SK-N-SH (cell line): Measurements from ENCODE around the gene DMKN. TPM values are rescaled to one million over a fixed set of nuclear protein-coding genes. Genes with fewer than 3 reads are reported as not detected.

ENCODE experiments used
- CTCF ChIA-PET: fragments of 300-600, 350-600 bp; formaldehyde crosslinking; extraction: SDS; loops from one replicate; lab custom pipeline; 2021; lab: Yijun Ruan, JAX
- POLR2A ChIA-PET: fragments of 350-600 bp; sonication (Branson Sonifier 250); formaldehyde crosslinking; extraction: SDS; loops from one replicate; lab custom pipeline; 2020; ENCODE audit warnings: antibody characterized with exemption, inconsistent platforms; lab: Yijun Ruan, JAX
- DNase-seq: peaks from one replicate; pipeline ENCODE4 v3.0.0; 2012
- H2AFZ ChIP-seq: fragments of 200-600 bp; sonication (generic); 2 replicates; pipeline ENCODE4 v1.8.1; 2016; ENCODE audit warnings: antibody characterized with exemption, mild to moderate bottlenecking, low read depth
- H3F3A ChIP-seq: fragments of 200-600 bp; sonication (generic); replicated peaks from 2 replicates; pipeline ENCODE3; 2016; ENCODE audit warnings: antibody characterized with exemption, mild to moderate bottlenecking; ENCODE audit not compliant: insufficient read depth
- H3K27ac ChIP-seq, 2 experiments: fragments of 200-500 bp in 1 of 2; fragments of 200-600 bp in 1 of 2; sonication (Bioruptor generic) in 1 of 2; sonication (generic), shearing (Covaris generic) in 1 of 2; 2 replicates each; pipeline versions ENCODE4 v1.5.1 to v1.6.1; 2014 to 2016; ENCODE audit warnings: low read depth in 2 of 2, inconsistent platforms in 1 of 2, low read length in 1 of 2, mild to moderate bottlenecking in 1 of 2, mixed read lengths in 1 of 2
- H3K27me3 ChIP-seq: fragments of 200-600 bp; sonication (generic), shearing (Covaris generic); 2 replicates; pipeline ENCODE4 v1.6.1; 2016; ENCODE audit warnings: mixed run types; ENCODE audit not compliant: insufficient read depth
- H3K36me3 ChIP-seq, 2 experiments: fragments of 200-500 bp in 1 of 2; fragments of 200-600 bp in 1 of 2; sonication (Bioruptor generic) in 1 of 2; sonication (generic) in 1 of 2; replicated peaks in 1 of 2; 2 replicates each; pipeline versions ENCODE3 to v1.5.1; 2014 to 2016; ENCODE audit warnings: low read length in 1 of 2, mild to moderate bottlenecking in 1 of 2; ENCODE audit not compliant: insufficient read depth in 2 of 2, control insufficient read depth in 1 of 2
- H3K4me1 ChIP-seq, 2 experiments: fragments of 200-500 bp in 1 of 2; fragments of 200-600 bp in 1 of 2; sonication (Bioruptor generic) in 1 of 2; sonication (generic), shearing (Covaris generic) in 1 of 2; 2 replicates each; pipeline versions ENCODE4 v1.5.1 to v1.6.1; 2014 to 2016; ENCODE audit warnings: low read depth in 1 of 2, low read length in 1 of 2, mixed run types in 1 of 2; ENCODE audit not compliant: insufficient read depth in 2 of 2, control insufficient read depth in 1 of 2
- H3K4me2 ChIP-seq: fragments of 200-600 bp; sonication (generic), shearing (Covaris generic); 2 replicates; pipeline ENCODE4 v1.6.1; 2017; ENCODE audit warnings: mixed run types
- H3K4me3 ChIP-seq, 2 experiments: fragments of 200-500 bp in 1 of 2; fragments of 200-600 bp in 1 of 2; sonication (Bioruptor generic) in 1 of 2; sonication (generic), shearing (Covaris generic) in 1 of 2; 2 replicates each; pipeline versions ENCODE4 v1.5.1 to v1.8.1; 2014 to 2016; ENCODE audit warnings: low read depth in 2 of 2, inconsistent platforms in 1 of 2, low read length in 1 of 2, mild to moderate bottlenecking in 1 of 2, mixed read lengths in 1 of 2, moderate library complexity in 1 of 2
- H3K79me2 ChIP-seq: fragments of 200-600 bp; sonication (generic); 2 replicates; pipeline ENCODE4 v1.8.1; 2017; ENCODE audit warnings: mild to moderate bottlenecking; ENCODE audit not compliant: insufficient read depth
- H3K9ac ChIP-seq: fragments of 200-600 bp; sonication (generic); 2 replicates; pipeline ENCODE4 v1.6.1; 2017; ENCODE audit warnings: mixed run types
- H3K9me2 ChIP-seq: fragments of 200-600 bp; sonication (generic); 2 replicates; pipeline ENCODE4 v1.6.1; 2017; ENCODE audit warnings: mixed run types
- H3K9me3 ChIP-seq: fragments of 200-600 bp; sonication (generic); 2 replicates; pipeline ENCODE4 v1.6.1; 2017; ENCODE audit warnings: mixed run types, mild to moderate bottlenecking, moderate library complexity
- H4K20me1 ChIP-seq: fragments of 200-600 bp; sonication (generic); 2 replicates; pipeline ENCODE4 v1.6.1; 2017; ENCODE audit warnings: mild to moderate bottlenecking, mixed run types; ENCODE audit not compliant: insufficient read depth
- CHD2 ChIP-seq: fragments of 150-350 bp; IDR thresholded peaks from 2 replicates; pipeline ENCODE4 v1.6.1; 2018; ENCODE audit warnings: low read length; ENCODE audit not compliant: partially characterized antibody
- CTCF ChIP-seq: fragments of 200-600 bp; sonication (generic); IDR thresholded peaks from 2 replicates; pipeline ENCODE4 v1.6.1; 2017; ENCODE audit warnings: antibody characterized with exemption, mild to moderate bottlenecking, moderate library complexity
- ELF1 ChIP-seq: IDR thresholded peaks from 2 replicates; pipeline ENCODE4 v1.4.0; 2012
- EZH2phosphoT487 ChIP-seq: fragments of 200-600 bp; sonication (generic); IDR thresholded peaks from 2 replicates; pipeline ENCODE4 v1.6.1; 2017; ENCODE audit warnings: low read depth, mixed run types, mild to moderate bottlenecking, antibody characterized with exemption, moderate library complexity, borderline replicate concordance
- FOSL2 ChIP-seq: IDR thresholded peaks from 2 replicates; pipeline ENCODE4 v1.4.0; 2012; ENCODE audit warnings: low read depth, mild to moderate bottlenecking, moderate library complexity, borderline replicate concordance
- FOXJ3 ChIP-seq: sonication (generic); formaldehyde crosslinking; IDR thresholded peaks from 2 replicates; pipeline ENCODE4 v1.5.1; 2020; ENCODE audit warnings: mild to moderate bottlenecking, missing genetic modification reagents
- FOXM1 ChIP-seq: IDR thresholded peaks from 2 replicates; pipeline ENCODE4 v1.4.0; 2012; ENCODE audit warnings: low read depth, mild to moderate bottlenecking
- JUND ChIP-seq: IDR thresholded peaks from 2 replicates; pipeline ENCODE4 v1.4.0; 2012
- NFIC ChIP-seq: IDR thresholded peaks from 2 replicates; pipeline ENCODE4 v1.4.0; 2012; ENCODE audit warnings: borderline replicate concordance
- NRF1 ChIP-seq: IDR thresholded peaks from 2 replicates; pipeline ENCODE4 v1.6.1; 2012; ENCODE audit warnings: low read depth, mild to moderate bottlenecking, low read length
- REST ChIP-seq: IDR thresholded peaks from 2 replicates; pipeline ENCODE4 v1.6.1; 2012; ENCODE audit warnings: mild to moderate bottlenecking, low read depth, low read length, moderate library complexity
- RFX5 ChIP-seq: IDR thresholded peaks from 2 replicates; pipeline ENCODE4 v1.6.1; 2012; ENCODE audit warnings: mild to moderate bottlenecking, improper control_type of control experiment, low read length
- RXRA ChIP-seq: IDR thresholded peaks from 2 replicates; pipeline ENCODE4 v1.4.0; 2012; ENCODE audit warnings: low read depth, mild to moderate bottlenecking, borderline replicate concordance
- SMC3 ChIP-seq: IDR thresholded peaks from 2 replicates; pipeline ENCODE4 v1.6.1; 2012; ENCODE audit warnings: low read depth, low read length, improper control_type of control experiment
- TCF12 ChIP-seq: IDR thresholded peaks from 2 replicates; pipeline ENCODE4 v1.4.0; 2012
- TEAD4 ChIP-seq: IDR thresholded peaks from 2 replicates; pipeline ENCODE4 v1.4.0; 2012; ENCODE audit warnings: mild to moderate bottlenecking, borderline replicate concordance; ENCODE audit not compliant: insufficient read depth
- WGBS: methylation state at CpG from one replicate; pipeline ENCODE4 v1.1.6; 2017; ENCODE audit warnings: low lambda C conversion rate; 5-methylcytosine and 5-hydroxymethylcytosine counted together
- polyA plus RNA-seq, 3 experiments: library from polyadenylated mRNA; depleted of rRNA; stranded (reverse); fragments of >200 nt; gene quantifications; 2 replicates each; pipeline ENCODE4 v1.2.3, GENCODE V29; 2012
- TF ChIP-seq, protein P1 (sequence below): fragments of 150-350 bp; IDR thresholded peaks from 2 replicates; pipeline ENCODE4 v1.6.1; 2017; ENCODE audit warnings: antibody characterized with exemption, low read length, low read depth, borderline replicate concordance

Gene DMKN
- polyA plus RNA-seq, 1 of the 3 experiments (the other 2 are of a cell fraction) = not detected

GRCh38 chr19:35497406-35497805 lies 16.0 kb downstream of the DMKN start:
- ChIA-PET POLR2A (interaction anchor here (0.5 kb wide), 1 partner anchor 16 kb away, joined by 4 read pairs; no protein-coding TSS in a partner anchor), CTCF (interaction anchor here (0.7 to 8.1 kb wide), 4 partner anchors 10 to 147 kb away, joined by 3 to 127 read pairs (median 59); partner anchors contain the start of gene FFAR3)
- no peaks in the 10 kb centered on the region for H3K9me2 ChIP-seq
- no peak overlapping the region for H3K4me3 ChIP-seq
- H3K4me2 ChIP-seq = no peak overlapping the region
- H3K4me1 ChIP-seq = peaks cover 0 to 2% of the 10 kb centered on the region in 2 experiments; a peak in 1 of 4 replicates
- no peaks in the 10 kb centered on the region for H3K9me3 ChIP-seq
- 27% methylated on average over 14 of the region's 14 CpGs for WGBS
- no peaks in the 10 kb centered on the region for H4K20me1 ChIP-seq
- TF ChIP-seq CHD2 (no peak), FOSL2 (no peak), REST (no peak), ELF1 (no peak), RFX5 (no peak), JUND (no peak), EZH2phosphoT487 (no peak), NFIC (no peak), TCF12 (no peak), FOXM1 (no peak), CTCF (no peak), TEAD4 (no peak), SMC3 (no peak), FOXJ3 (no peak), NRF1 (no peak), RXRA (no peak)
- TF ChIP-seq, protein P1, sequence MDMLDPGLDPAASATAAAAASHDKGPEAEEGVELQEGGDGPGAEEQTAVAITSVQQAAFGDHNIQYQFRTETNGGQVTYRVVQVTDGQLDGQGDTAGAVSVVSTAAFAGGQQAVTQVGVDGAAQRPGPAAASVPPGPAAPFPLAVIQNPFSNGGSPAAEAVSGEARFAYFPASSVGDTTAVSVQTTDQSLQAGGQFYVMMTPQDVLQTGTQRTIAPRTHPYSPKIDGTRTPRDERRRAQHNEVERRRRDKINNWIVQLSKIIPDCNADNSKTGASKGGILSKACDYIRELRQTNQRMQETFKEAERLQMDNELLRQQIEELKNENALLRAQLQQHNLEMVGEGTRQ = no peak
- no peaks in the 10 kb centered on the region for H3F3A ChIP-seq
- H3K9ac ChIP-seq = no peak overlapping the region
- no peak overlapping the region for H3K27ac ChIP-seq
- no peaks in the 10 kb centered on the region for H3K79me2 ChIP-seq
- no peak for DNase-seq
- peaks cover 88% of the 10 kb centered on the region for H3K27me3 ChIP-seq
- no peak overlapping the region for H2AFZ ChIP-seq
- no peaks in the 10 kb centered on the region for H3K36me3 ChIP-seq
